OCI-LY1 (cell line): ENCODE data around the gene CSTF2.

Source experiments
- EZH2 ChIP-seq: fragments of 200-600 bp; sonication (generic), shearing (Covaris generic); IDR thresholded peaks from 2 replicates; pipeline ENCODE4 v1.8.0; 2017; ENCODE audit warnings: borderline replicate concordance, mixed run types, mild to moderate bottlenecking, antibody characterized with exemption, low read length, moderate library complexity, mixed read lengths
- TF ChIP-seq, protein P1 (sequence below): fragments of 200-600 bp; sonication (generic), shearing (Covaris generic); IDR thresholded peaks from 2 replicates; pipeline ENCODE4 v1.5.1; 2017; ENCODE audit warnings: mild to moderate bottlenecking, antibody characterized with exemption, low read length, moderate library complexity, mixed read lengths

DNA sequence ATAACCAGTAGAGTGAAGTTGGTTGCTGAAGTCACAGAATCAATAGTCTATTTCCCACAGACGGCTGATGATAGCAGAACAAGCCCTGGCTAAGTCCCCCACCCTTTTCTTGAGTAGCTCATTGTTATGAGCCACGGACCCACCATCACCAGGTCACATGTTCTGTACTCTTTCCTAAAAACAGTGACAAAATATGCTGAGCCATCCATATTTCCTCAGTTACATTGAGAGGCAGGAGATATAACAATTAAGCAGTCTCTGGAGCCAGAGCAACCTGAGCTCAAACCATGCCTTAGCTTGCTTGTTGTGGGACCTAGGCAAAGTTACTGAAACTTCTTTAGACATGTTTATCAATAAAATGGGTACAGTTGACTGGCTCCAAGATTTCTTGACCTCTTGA lies 2.9 kb upstream of the CSTF2 start:
- TF ChIP-seq, protein P1, sequence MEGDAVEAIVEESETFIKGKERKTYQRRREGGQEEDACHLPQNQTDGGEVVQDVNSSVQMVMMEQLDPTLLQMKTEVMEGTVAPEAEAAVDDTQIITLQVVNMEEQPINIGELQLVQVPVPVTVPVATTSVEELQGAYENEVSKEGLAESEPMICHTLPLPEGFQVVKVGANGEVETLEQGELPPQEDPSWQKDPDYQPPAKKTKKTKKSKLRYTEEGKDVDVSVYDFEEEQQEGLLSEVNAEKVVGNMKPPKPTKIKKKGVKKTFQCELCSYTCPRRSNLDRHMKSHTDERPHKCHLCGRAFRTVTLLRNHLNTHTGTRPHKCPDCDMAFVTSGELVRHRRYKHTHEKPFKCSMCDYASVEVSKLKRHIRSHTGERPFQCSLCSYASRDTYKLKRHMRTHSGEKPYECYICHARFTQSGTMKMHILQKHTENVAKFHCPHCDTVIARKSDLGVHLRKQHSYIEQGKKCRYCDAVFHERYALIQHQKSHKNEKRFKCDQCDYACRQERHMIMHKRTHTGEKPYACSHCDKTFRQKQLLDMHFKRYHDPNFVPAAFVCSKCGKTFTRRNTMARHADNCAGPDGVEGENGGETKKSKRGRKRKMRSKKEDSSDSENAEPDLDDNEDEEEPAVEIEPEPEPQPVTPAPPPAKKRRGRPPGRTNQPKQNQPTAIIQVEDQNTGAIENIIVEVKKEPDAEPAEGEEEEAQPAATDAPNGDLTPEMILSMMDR = no peak
- no peak for TF ChIP-seq EZH2
